Loucy (cell line): ENCODE data around the gene DEK.

ENCODE experiments used
- H2AFZ ChIP-seq: fragments of 200-600 bp; sonication (generic); 2 replicates; pipeline ENCODE4 v1.6.0; 2016; ENCODE audit warnings: antibody characterized with exemption, mild to moderate bottlenecking, low read length, moderate library complexity
- H3F3A ChIP-seq: fragments of 200-600 bp; 2 replicates; pipeline ENCODE4 v1.6.0; 2016; ENCODE audit warnings: antibody characterized with exemption, low read depth, mild to moderate bottlenecking
- H3K27me3 ChIP-seq: fragments of 200-600 bp; sonication (generic); 2 replicates; pipeline ENCODE4 v1.6.1; 2014; ENCODE audit warnings: low read length, mild to moderate bottlenecking; ENCODE audit not compliant: insufficient read depth, poor library complexity, severe bottlenecking
- H3K36me3 ChIP-seq: fragments of 200-600 bp; sonication (generic); 2 replicates; pipeline ENCODE4 v1.6.1; 2016; ENCODE audit warnings: low read length; ENCODE audit not compliant: insufficient read depth
- H3K4me1 ChIP-seq: fragments of 200-600 bp; sonication (generic); 2 replicates; pipeline ENCODE4 v1.5.1; 2014; ENCODE audit warnings: low read length, mild to moderate bottlenecking; ENCODE audit not compliant: insufficient read depth, poor library complexity, severe bottlenecking
- H3K4me2 ChIP-seq: fragments of 200-600 bp; sonication (generic); 2 replicates; pipeline ENCODE4 v1.6.0; 2014; ENCODE audit warnings: antibody characterized with exemption, low read length, low read depth, mild to moderate bottlenecking; ENCODE audit not compliant: poor library complexity, severe bottlenecking
- H3K4me3 ChIP-seq: fragments of 200-600 bp; sonication (generic); 2 replicates; pipeline ENCODE4 v1.5.1; 2014; ENCODE audit warnings: low read length, mild to moderate bottlenecking, mixed read lengths; ENCODE audit not compliant: poor library complexity, severe bottlenecking
- H3K79me2 ChIP-seq: fragments of 200-600 bp; sonication (generic); 2 replicates; pipeline ENCODE4 v1.6.1; 2014; ENCODE audit warnings: low read length; ENCODE audit not compliant: insufficient read depth
- H3K9ac ChIP-seq: fragments of 200-600 bp; sonication (generic); 2 replicates; pipeline ENCODE4 v1.6.0; 2014; ENCODE audit warnings: mild to moderate bottlenecking, low read depth, low read length, moderate library complexity; ENCODE audit not compliant: poor library complexity, severe bottlenecking
- H3K9me2 ChIP-seq: fragments of 200-600 bp; sonication (generic); replicated peaks from 2 replicates; pipeline ENCODE4 v1.6.1; 2016; ENCODE audit warnings: low read depth, low read length, mixed read lengths
- H3K9me3 ChIP-seq: fragments of 200-600 bp; sonication (generic); 2 replicates; pipeline ENCODE4 v1.6.1; 2014; ENCODE audit warnings: mild to moderate bottlenecking, antibody characterized with exemption, low read length, low read depth; ENCODE audit not compliant: insufficient read depth
- H4K20me1 ChIP-seq: fragments of 200-600 bp; sonication (generic); 2 replicates; pipeline ENCODE4 v1.6.0; 2014; ENCODE audit warnings: antibody characterized with exemption, low read length, mild to moderate bottlenecking; ENCODE audit not compliant: insufficient read depth, poor library complexity, severe bottlenecking
- CTCF ChIP-seq: fragments of 200-600 bp; sonication (generic); conservative IDR thresholded peaks from 2 replicates; pipeline ENCODE4 v1.5.1; 2014; ENCODE audit warnings: mild to moderate bottlenecking, antibody characterized with exemption, low read length
- EZH2phosphoT487 ChIP-seq: fragments of 200-600 bp; IDR thresholded peaks from 2 replicates; pipeline ENCODE4 v1.6.1; 2018; ENCODE audit warnings: antibody characterized with exemption, mild to moderate bottlenecking, moderate library complexity, borderline replicate concordance

DEK gene

GRCh38 chr6:18214003-18214402 is 50.3 kb downstream of the DEK start:
- no peaks in the 10 kb centered on the region for H4K20me1 ChIP-seq
- no peaks in the 10 kb centered on the region for H3K9me2 ChIP-seq
- H3K4me3 ChIP-seq: no peak overlapping the region
- no peaks in the 10 kb centered on the region for H3F3A ChIP-seq
- H3K36me3 ChIP-seq: 0 out of 2 replicates have a peak, but pooled peaks cover 4% of the 10 kb centered on the region
- TF ChIP-seq EZH2phosphoT487: no peak
- no peaks in the 10 kb centered on the region for H3K27me3 ChIP-seq
- no peaks in the 10 kb centered on the region for H3K4me1 ChIP-seq
- H3K9me3 ChIP-seq: no peaks in the 10 kb centered on the region
- H3K79me2 ChIP-seq: no peaks in the 10 kb centered on the region
- no peak overlapping the region for H3K9ac ChIP-seq
- no peak overlapping the region for H3K4me2 ChIP-seq
- no peak overlapping the region for H2AFZ ChIP-seq

- H3F3A ChIP-seq: no peaks in the 10 kb centered on the region
- no peaks in the 10 kb centered on the region for H3K27me3 ChIP-seq
- no peak overlapping the region for H3K9ac ChIP-seq
- H3K4me1 ChIP-seq: no peaks in the 10 kb centered on the region
- H3K4me2 ChIP-seq: no peak overlapping the region
- H3K36me3 ChIP-seq: 0 out of 2 replicates have a peak, but pooled peaks cover 2% of the 10 kb centered on the region
- no peak overlapping the region for H2AFZ ChIP-seq
- no peaks in the 10 kb centered on the region for H4K20me1 ChIP-seq
- H3K4me3 ChIP-seq: no peak overlapping the region
- no peaks in the 10 kb centered on the region for H3K9me2 ChIP-seq
- no peaks in the 10 kb centered on the region for H3K9me3 ChIP-seq
- TF ChIP-seq CTCF (no peak), EZH2phosphoT487 (no peak)
- H3K79me2 ChIP-seq: no peaks in the 10 kb centered on the region
Measured at GRCh38 chr6:18213439-18213838, 50.9 kb downstream of the DEK start.

- Histone ChIP-seq H3F3A (no peaks in the 10 kb centered on the region), H3K9ac (no peak overlapping the region), H3K79me2 (no peaks in the 10 kb centered on the region), H3K4me1 (no peaks in the 10 kb centered on the region), H3K4me2 (no peak overlapping the region), H2AFZ (no peak overlapping the region), H3K9me3 (no peaks in the 10 kb centered on the region), H4K20me1 (no peaks in the 10 kb centered on the region), H3K9me2 (no peaks in the 10 kb centered on the region), H3K27me3 (no peaks in the 10 kb centered on the region), H3K36me3 (no peaks in the 10 kb centered on the region; the same call in 1 of the 2 replicates), H3K4me3 (no peak overlapping the region)
- no peak for TF ChIP-seq CTCF
- TF ChIP-seq EZH2phosphoT487: no peak
Measured at GRCh38 chr6:18212231-18212630, 52.1 kb downstream of the DEK start.

- TF ChIP-seq CTCF (no peak), EZH2phosphoT487 (no peak)
- Histone ChIP-seq H3K79me2 (no peaks in the 10 kb centered on the region), H3K9ac (no peak overlapping the region), H3F3A (no peaks in the 10 kb centered on the region), H3K9me2 (no peaks in the 10 kb centered on the region), H3K27me3 (no peaks in the 10 kb centered on the region), H3K9me3 (no peaks in the 10 kb centered on the region), H3K36me3 (no peaks in the 10 kb centered on the region; the same call in 1 of the 2 replicates), H3K4me2 (no peak overlapping the region), H3K4me1 (no peaks in the 10 kb centered on the region), H4K20me1 (no peaks in the 10 kb centered on the region), H2AFZ (no peak overlapping the region), H3K4me3 (no peak overlapping the region)
Measured at GRCh38 chr6:18211338-18211737, 53.0 kb downstream of the DEK start.
